Mesenchymal stem cell (in vitro differentiated cells and primary cell): ENCODE measurements around the gene ZNF862.
A peak's percentile ranks its signal among the peaks of the same experiment; 100 is the strongest.

Experiments
- DNase-seq: peaks from one replicate; pipeline ENCODE4 v3.0.0-alpha.2; 2013
- H2AFZ ChIP-seq: one replicate; pipeline ENCODE4 v1.6.1; 2013; ENCODE audit warnings: low read depth, mild to moderate bottlenecking, control low read depth, inconsistent platforms, low read length, moderate library complexity
- H2AK5ac ChIP-seq: 2 replicates; pipeline ENCODE4 v1.6.1; 2013; ENCODE audit warnings: low read length, moderate library complexity, mild to moderate bottlenecking, inconsistent platforms; ENCODE audit not compliant: severe bottlenecking
- H2BK120ac ChIP-seq: one replicate; pipeline ENCODE4 v1.6.1; 2013; ENCODE audit warnings: low read depth, mild to moderate bottlenecking, inconsistent platforms, low read length, moderate library complexity
- H2BK12ac ChIP-seq, 2 experiments: one replicate each; pipeline ENCODE4 v1.6.1; 2013; ENCODE audit warnings: inconsistent platforms in 2 of 2, low read length in 2 of 2, mild to moderate bottlenecking in 2 of 2, moderate library complexity in 2 of 2, control low read depth in 1 of 2
- H2BK15ac ChIP-seq: one replicate; pipeline ENCODE4 v1.6.1; 2013; ENCODE audit warnings: mild to moderate bottlenecking, low read depth, inconsistent platforms; ENCODE audit not compliant: poor library complexity, severe bottlenecking
- H2BK5ac ChIP-seq: 2 replicates; pipeline ENCODE4 v1.6.1; 2013; ENCODE audit warnings: low read depth, mild to moderate bottlenecking, low read length, control low read depth, inconsistent platforms; ENCODE audit not compliant: poor library complexity, severe bottlenecking
- H3K14ac ChIP-seq, 2 experiments: one replicate each; pipeline ENCODE4 v1.6.1; 2013; ENCODE audit warnings: inconsistent platforms in 2 of 2, low read length in 2 of 2, control low read depth in 1 of 2, mild to moderate bottlenecking in 1 of 2, moderate library complexity in 1 of 2
- H3K18ac ChIP-seq, 2 experiments: one replicate each; pipeline ENCODE4 v1.6.1; 2013; ENCODE audit warnings: inconsistent platforms in 2 of 2, low read length in 2 of 2, control low read depth in 1 of 2, low read depth in 1 of 2, mild to moderate bottlenecking in 1 of 2
- H3K23ac ChIP-seq, 2 experiments: one replicate each; pipeline ENCODE4 v1.6.1; 2013; ENCODE audit warnings: inconsistent platforms in 2 of 2, low read length in 2 of 2, mild to moderate bottlenecking in 2 of 2, moderate library complexity in 2 of 2, control low read depth in 1 of 2
- H3K27ac ChIP-seq: 2 replicates; pipeline ENCODE4 v1.5.1; 2013; ENCODE audit warnings: mild to moderate bottlenecking, moderate library complexity, low read length, control low read depth, inconsistent platforms; ENCODE audit not compliant: poor library complexity, severe bottlenecking
- H3K27me3 ChIP-seq, 2 experiments: 2 replicates each; pipeline versions ENCODE4 v1.6.1 to v1.7.0; 2013; ENCODE audit warnings: low read length in 2 of 2, mild to moderate bottlenecking in 2 of 2, moderate library complexity in 2 of 2, control low read depth in 1 of 2, inconsistent platforms in 1 of 2; ENCODE audit not compliant: control insufficient read depth in 1 of 2, insufficient read depth in 1 of 2
- H3K36me3 ChIP-seq, 2 experiments: 2 replicates each; pipeline versions ENCODE4 v1.6.1 to v1.7.0; 2013; ENCODE audit warnings: low read length in 2 of 2, control low read depth in 1 of 2, inconsistent platforms in 1 of 2, low read depth in 1 of 2, mild to moderate bottlenecking in 1 of 2; ENCODE audit not compliant: insufficient read depth in 2 of 2, control insufficient read depth in 1 of 2
- H3K4ac ChIP-seq, 2 experiments: one replicate each; pipeline ENCODE4 v1.6.1; 2013; ENCODE audit warnings: inconsistent platforms in 2 of 2, low read length in 2 of 2, mild to moderate bottlenecking in 2 of 2, moderate library complexity in 2 of 2, control low read depth in 1 of 2, low read depth in 1 of 2
- H3K4me1 ChIP-seq: 2 replicates; pipeline ENCODE4 v1.6.1; 2013; ENCODE audit warnings: low read depth, low read length, control low read depth; ENCODE audit not compliant: control insufficient read depth, insufficient read depth
- H3K4me2 ChIP-seq: 2 replicates; pipeline ENCODE4 v1.6.1; 2013; ENCODE audit warnings: low read length, mild to moderate bottlenecking, inconsistent platforms; ENCODE audit not compliant: poor library complexity, severe bottlenecking
- H3K4me3 ChIP-seq, 2 experiments: 2 replicates each; pipeline versions ENCODE4 v1.5.1 to v1.7.0; 2013; ENCODE audit warnings: low read length in 2 of 2, mild to moderate bottlenecking in 2 of 2, control low read depth in 1 of 2, low read depth in 1 of 2; ENCODE audit not compliant: insufficient read depth in 1 of 2
- H3K79me1 ChIP-seq: replicated peaks from 2 replicates; pipeline ENCODE4 v1.6.1; 2013; ENCODE audit warnings: mild to moderate bottlenecking, control low read depth, low read length, inconsistent platforms; ENCODE audit not compliant: poor library complexity, severe bottlenecking
- H3K9ac ChIP-seq: 2 replicates; pipeline ENCODE4 v1.7.0; 2013; ENCODE audit warnings: mild to moderate bottlenecking, low read length, moderate library complexity
- H3K9me3 ChIP-seq: 2 replicates; pipeline ENCODE4 v1.7.0; 2013; ENCODE audit warnings: mild to moderate bottlenecking, low read length; ENCODE audit not compliant: control insufficient read depth
- H4K8ac ChIP-seq: one replicate; pipeline ENCODE4 v1.6.1; 2013; ENCODE audit warnings: inconsistent platforms, mild to moderate bottlenecking, low read length, moderate library complexity
- H4K91ac ChIP-seq: one replicate; pipeline ENCODE4 v1.6.1; 2013; ENCODE audit warnings: mild to moderate bottlenecking, low read length, inconsistent platforms
- WGBS: methylation state at CpG from one replicate; pipeline ENCODE4 v1.1.7; 2013; ENCODE audit warnings: mixed read lengths; 5-methylcytosine and 5-hydroxymethylcytosine counted together

ZNF862 gene

GRCh38 chr7:149830997-149831740, 7.0 kb upstream of the ZNF862 start:
- DNase-seq, result no peak
- Histone ChIP-seq H3K18ac (no peak overlapping the region), H3K9me3 (no peaks in the 10 kb centered on the region), H2BK120ac (no peak overlapping the region), H3K14ac (no peak overlapping the region), H3K36me3 (no peaks in the 10 kb centered on the region), H2BK15ac (peak overlapping the region; percentile 62), H2AK5ac (no peak overlapping the region), H2BK5ac (no peak overlapping the region), H4K91ac (no peak overlapping the region), H3K4ac (no peak overlapping the region), H3K9ac (no peak overlapping the region), H2AFZ (no peak overlapping the region), H3K23ac (no peak overlapping the region), H2BK12ac (no peak overlapping the region), H3K27me3 (peaks cover 39 to 48% of the 10 kb centered on the region in 2 experiments), H3K27ac (no peak overlapping the region), H4K8ac (no peak overlapping the region), H3K4me3 (no peak overlapping the region), H3K4me1 (no peaks in the 10 kb centered on the region), H3K79me1 (no peaks in the 10 kb centered on the region), H3K4me2 (no peak overlapping the region)
- WGBS, result 39% methylated on average over 11 of the region's 11 CpGs

- Histone ChIP-seq H3K4me3 (no peak overlapping the region), H3K79me1 (no peaks in the 10 kb centered on the region), H2AK5ac (no peak overlapping the region), H3K4ac (no peak overlapping the region), H3K36me3 (no peaks in the 10 kb centered on the region), H3K27ac (no peak overlapping the region), H3K9me3 (no peaks in the 10 kb centered on the region), H2BK120ac (no peak overlapping the region), H3K23ac (no peak overlapping the region), H3K4me2 (no peak overlapping the region), H2BK5ac (no peak overlapping the region), H4K91ac (no peak overlapping the region), H3K27me3 (peaks cover 36 to 48% of the 10 kb centered on the region in 2 experiments), H2BK15ac (no peak overlapping the region), H3K9ac (no peak overlapping the region), H3K18ac (no peak overlapping the region), H3K14ac (no peak overlapping the region), H2BK12ac (no peak overlapping the region), H2AFZ (no peak overlapping the region), H4K8ac (no peak overlapping the region), H3K4me1 (no peaks in the 10 kb centered on the region)
- no peak for DNase-seq
- 76% methylated on average over 5 of the region's 9 CpGs for WGBS
Observed at GRCh38 chr7:149831741-149832219, 6.4 kb upstream of the ZNF862 start.

GRCh38 chr7:149832332-149833041, 5.7 kb upstream of the ZNF862 start:
- WGBS, result 70% methylated on average over 13 of the region's 13 CpGs

DNA sequence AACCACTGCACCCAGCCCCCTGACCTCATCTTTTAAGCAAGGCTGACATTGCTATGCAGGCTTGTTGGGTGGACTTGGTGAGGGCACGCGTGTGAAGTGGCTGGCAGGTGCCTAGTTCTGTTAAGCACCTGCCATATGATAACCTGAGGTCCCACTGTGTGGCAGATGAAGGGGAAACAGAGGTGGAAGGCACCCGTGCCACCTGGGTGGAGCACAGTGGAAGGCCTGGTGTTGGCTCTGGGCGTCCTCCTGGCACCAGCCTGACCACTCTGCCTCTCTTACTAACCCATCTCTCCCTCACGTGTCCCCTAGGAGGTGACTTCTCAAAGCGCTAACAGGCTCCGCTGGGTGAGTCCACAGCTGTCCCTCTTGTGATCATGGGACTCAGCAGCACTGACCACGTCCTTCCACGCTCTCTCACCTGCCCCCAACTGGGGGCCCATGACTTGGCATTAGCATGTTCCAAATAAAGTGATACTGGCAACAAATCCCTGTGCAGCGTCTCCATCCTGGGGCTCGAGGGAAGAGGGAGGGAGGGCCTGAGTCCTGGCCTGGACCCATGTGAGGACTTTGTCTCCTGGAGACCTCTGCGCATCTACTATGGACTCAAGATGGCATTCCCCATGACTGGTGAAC, 4.6 kb upstream of the ZNF862 start:
- H2BK12ac ChIP-seq, result no peak overlapping the region
- 82% methylated on average over 12 of the region's 12 CpGs for WGBS
- no peak overlapping the region for H3K4ac ChIP-seq
- H4K8ac ChIP-seq, result no peak overlapping the region
- H3K9me3 ChIP-seq, result no peaks in the 10 kb centered on the region
- H3K79me1 ChIP-seq, result no peaks in the 10 kb centered on the region
- no peak overlapping the region for H2BK5ac ChIP-seq
- H3K18ac ChIP-seq, result no peak overlapping the region
- DNase-seq, result no peak
- H2AK5ac ChIP-seq, result no peak overlapping the region
- H3K4me2 ChIP-seq, result no peak overlapping the region
- H3K27me3 ChIP-seq, result peaks cover 36 to 47% of the 10 kb centered on the region in 2 experiments
- no peak overlapping the region for H2AFZ ChIP-seq
- H2BK15ac ChIP-seq, result no peak overlapping the region
- H3K36me3 ChIP-seq, result no peaks in the 10 kb centered on the region
- H3K14ac ChIP-seq, result no peak overlapping the region
- no peak overlapping the region for H3K27ac ChIP-seq
- H2BK120ac ChIP-seq, result no peak overlapping the region
- no peak overlapping the region for H3K9ac ChIP-seq
- no peak overlapping the region for H3K4me3 ChIP-seq
- no peak overlapping the region for H4K91ac ChIP-seq
- no peaks in the 10 kb centered on the region for H3K4me1 ChIP-seq
- no peak overlapping the region for H3K23ac ChIP-seq

More at GRCh38 chr7:149832332-149833041, 5.7 kb upstream of the ZNF862 start:
- Histone ChIP-seq H2AK5ac (no peak overlapping the region), H3K27me3 (peaks cover 36 to 48% of the 10 kb centered on the region in 2 experiments), H3K4me3 (no peak overlapping the region), H3K9ac (no peak overlapping the region), H3K4me1 (no peaks in the 10 kb centered on the region), H3K14ac (no peak overlapping the region), H3K36me3 (no peaks in the 10 kb centered on the region), H3K79me1 (no peaks in the 10 kb centered on the region), H4K8ac (no peak overlapping the region), H3K4ac (no peak overlapping the region), H2AFZ (no peak overlapping the region), H2BK12ac (no peak overlapping the region), H2BK15ac (no peak overlapping the region), H3K9me3 (no peaks in the 10 kb centered on the region), H3K23ac (peak overlapping the region in 1 of 2 experiments; percentile 70), H3K4me2 (no peak overlapping the region), H2BK5ac (no peak overlapping the region), H4K91ac (no peak overlapping the region), H3K18ac (no peak overlapping the region), H2BK120ac (no peak overlapping the region), H3K27ac (no peak overlapping the region)
- no peak for DNase-seq
